Glomerular visceral epithelial cell (primary cell): ENCODE results near the gene CACNA1S.

Experiments
- DNase-seq: peaks from one replicate; pipeline ENCODE4 v3.0.0-alpha.2; 2016; ENCODE audit errors: extremely low spot score

Gene CACNA1S

DNA sequence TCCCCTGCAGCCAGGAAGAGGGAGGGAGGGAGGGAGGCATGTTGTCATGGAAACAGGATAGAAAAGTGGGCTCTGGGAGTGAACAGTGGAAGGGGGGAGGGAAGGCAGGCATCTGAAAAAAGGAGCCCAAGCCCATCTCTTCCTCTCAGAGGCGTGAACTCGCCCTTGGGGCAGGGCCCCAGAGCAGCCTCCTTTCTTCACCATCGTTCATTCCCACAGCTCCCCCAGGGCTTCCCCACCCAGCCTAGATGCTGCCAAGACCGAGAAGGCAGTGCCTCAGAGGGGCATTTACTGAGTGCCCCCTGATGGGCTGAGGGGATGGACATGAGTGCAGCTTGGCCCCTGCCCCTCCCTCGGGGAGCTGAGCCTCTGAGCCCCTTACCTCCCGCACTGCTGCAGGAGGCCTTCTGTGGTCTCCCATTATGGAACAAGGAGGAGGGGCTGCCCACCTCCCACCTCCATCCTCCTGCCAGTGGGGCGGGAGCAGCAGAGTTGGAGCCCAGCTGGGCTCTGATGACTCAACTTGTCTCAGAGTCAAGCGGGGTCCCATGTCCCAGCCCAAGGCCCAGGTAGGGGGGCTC, 49.6 kb downstream of the CACNA1S start:
- DNase-seq = no peak

DNA sequence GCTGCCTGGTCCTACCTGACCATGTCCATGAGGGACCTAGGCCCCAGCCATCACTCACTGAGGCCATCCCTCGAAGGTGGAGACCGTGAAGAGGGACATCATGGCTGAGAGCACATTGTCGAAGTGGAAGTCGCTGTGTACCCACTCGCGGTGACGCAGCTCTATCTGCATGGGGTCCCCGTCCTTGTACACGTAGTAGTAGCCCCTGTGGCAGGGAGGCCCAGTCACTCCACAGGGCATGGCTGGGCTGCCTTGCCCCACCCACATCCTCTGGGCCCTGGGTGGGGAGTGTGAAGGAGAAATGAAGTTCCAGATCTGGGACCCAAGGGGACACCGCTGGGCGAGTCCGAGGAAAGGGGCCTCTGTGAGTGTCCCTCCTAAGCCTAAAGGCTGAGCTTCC, 50.3 kb downstream of the CACNA1S start:
- no peak for DNase-seq

DNA sequence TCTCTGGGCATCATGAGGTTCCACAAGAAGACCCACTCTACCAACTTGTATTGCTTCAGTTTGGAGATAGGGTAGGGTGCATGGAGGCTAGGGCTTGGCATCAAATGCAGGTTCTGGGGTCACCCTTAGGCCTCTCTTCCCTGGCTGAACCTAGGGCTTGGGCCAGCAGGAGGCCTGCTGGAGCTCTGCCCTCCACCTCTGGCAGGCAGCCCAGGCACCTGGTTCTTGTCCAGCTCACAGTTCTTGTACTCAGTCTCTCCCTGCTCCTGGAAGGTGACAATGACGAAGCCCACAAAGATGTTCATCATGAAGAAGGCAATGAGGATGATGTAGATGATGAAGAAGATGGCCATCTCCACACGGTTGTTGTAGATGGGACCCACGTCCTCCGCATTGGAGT, 51.2 kb downstream of the CACNA1S start:
- DNase-seq = no peak

DNA sequence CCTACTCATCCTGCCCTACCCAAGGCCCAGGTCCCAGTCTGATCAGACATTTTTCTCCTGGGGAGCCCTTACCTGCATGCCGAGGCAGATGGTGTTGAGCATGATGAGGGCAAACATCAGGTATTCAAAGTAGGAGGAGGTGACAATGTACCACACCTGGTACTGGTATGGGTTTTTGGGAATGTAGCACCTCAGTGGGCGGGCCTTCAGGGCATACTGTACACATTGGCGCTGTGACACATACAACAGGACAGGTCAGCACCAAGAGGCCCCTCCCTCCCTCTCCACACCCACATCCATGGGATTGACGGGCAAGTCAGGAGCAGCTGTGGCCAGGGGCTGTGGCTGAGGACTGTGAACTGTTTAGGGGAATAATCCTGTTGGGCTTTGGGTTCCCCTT, 51.6 kb downstream of the CACNA1S start:
- DNase-seq = no peak

DNA sequence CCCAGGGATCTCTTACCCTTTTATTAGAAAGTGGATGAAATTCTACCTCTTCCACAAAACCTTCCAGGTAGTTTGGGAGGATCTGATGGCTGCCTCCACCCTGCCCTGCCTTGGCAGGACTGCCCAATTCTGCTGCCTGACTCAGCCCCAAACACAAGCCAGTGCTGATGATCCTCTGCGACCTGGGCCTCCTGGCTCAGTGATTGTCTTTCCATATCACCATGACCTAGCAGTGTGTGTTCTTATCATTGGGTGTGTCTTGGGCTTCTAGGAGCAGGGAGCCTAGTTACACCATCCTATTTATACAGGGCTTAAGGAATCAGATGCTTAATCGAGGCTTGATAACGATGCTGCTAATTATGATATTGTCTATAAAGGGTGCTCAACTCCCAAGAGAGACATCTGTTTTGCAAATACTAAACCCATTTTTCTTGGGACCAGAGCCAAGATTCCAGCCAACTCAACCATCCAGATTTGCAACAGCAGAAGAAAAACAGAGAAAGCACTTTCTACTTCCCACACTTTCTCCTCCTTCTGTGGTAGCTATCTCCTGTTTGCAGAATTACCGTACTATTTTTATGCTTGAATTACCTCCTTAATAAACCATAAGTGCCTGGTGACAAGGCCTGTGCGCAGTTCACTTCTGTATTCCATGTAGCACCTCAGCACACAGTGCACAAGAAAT, 52.2 kb downstream of the CACNA1S start:
- DNase-seq = no peak

DNA sequence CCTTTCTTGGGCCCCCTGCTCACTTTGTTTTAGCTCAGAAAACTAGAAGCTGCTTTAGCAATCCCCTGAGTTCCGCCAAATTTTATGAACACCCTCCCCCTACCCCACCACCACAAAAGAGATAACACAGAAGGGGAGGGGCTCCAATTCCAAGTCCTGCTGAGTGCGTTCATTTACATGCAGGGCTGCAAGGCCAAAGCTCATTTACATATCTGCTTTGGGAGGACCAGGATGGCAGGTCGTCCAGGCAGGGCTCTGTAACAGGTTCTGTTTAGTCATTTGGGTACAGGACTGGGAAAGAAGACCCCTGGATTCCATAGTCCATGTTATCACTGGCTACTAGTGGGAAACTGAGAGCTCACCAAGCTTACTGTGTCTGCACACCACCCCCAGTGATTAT, 52.8 kb downstream of the CACNA1S start:
- no peak for DNase-seq

GRCh38 chr1:201054091-201054543, 58.1 kb downstream of the CACNA1S start:
- DNase-seq = no peak

DNA sequence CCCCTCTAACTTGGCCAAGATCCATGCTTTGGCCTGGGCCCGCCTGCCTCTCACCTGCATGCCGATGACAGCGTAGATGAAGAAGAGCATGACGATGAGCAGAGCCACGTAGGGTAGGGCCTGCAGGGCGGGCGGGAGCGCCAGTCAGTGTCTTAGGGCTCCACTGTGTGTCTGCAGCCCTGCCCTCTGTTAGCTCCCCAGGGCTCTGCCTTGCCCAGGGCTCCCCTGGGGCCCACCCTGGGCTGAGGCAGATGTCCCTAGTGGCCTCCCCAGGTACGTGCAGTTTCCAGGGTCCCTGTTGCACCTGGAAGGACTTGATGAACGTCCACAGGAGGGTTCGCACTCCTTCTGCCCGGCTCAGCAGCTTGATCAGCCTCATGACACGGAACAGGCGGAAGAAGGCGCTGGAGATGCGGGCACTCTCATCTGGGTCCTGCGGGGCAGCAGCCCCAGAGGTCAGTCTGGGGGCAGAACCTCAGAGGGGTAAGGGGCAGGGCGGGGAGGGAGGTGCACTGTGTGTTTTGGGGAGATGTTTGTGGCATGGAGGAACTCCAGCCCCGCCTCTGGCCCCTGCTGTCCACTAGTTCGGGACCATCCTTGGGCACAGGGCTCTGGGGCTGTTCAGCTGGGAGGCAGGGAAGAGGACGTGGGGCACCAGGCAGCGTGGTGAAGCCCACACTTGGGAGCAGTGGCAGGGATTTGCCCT, 58.9 kb downstream of the CACNA1S start:
- no peak for DNase-seq

DNA sequence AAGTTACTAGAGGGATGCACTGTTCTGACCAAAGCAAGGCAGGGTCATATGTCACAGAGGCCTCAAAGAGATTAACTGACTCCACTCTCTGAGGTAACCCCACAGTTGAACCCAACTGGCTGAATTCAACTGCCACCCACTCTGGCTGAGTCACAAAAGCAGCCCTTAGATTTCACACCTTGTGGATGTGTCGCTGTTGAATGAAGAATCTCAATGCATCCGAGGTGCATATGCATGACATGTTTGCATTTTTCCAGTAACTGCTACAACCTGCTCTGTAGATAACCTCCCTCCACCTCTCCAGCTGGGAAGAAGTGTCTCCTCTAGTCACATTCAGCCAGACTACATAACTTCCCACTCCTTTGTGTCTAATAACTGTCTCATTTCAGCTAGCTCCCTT, 60.8 kb downstream of the CACNA1S start:
- DNase-seq = no peak

DNA sequence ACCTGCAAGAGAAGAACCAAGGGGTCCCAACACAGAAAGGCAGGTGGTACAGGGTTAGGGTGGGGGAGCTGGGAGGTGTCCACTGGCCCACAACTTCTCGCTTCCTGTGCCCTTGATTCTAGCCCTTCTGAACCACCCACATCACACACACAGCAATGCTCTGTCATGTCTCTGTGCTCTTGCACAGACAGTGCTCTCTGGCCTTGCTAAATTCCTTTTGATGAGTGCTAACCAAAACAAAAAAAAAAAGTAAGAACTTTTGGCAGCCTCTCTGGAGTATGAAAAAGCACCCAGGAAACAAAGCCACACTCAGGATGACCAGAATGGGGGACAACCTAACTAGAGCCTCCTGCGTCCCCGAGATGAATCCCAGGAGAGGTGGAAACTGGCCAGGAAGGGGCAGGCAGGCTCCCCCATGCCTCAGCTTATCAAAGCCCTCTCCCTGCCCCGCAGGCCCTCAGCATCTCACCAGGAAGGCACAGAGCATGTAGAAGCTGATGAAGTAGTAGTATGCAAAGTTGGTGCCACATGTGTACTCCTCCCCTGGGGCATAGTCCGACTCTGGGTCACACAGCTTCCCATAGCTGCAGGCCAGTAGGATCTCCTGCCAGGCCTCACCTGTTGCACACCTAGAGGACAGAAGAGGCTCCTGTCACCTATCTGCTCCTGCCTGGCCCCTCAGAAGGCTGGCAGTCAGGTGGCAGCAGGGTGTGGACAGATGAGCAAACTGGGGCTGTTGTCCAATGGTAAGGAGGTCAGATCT, 61.5 kb downstream of the CACNA1S start:
- no peak for DNase-seq

DNA sequence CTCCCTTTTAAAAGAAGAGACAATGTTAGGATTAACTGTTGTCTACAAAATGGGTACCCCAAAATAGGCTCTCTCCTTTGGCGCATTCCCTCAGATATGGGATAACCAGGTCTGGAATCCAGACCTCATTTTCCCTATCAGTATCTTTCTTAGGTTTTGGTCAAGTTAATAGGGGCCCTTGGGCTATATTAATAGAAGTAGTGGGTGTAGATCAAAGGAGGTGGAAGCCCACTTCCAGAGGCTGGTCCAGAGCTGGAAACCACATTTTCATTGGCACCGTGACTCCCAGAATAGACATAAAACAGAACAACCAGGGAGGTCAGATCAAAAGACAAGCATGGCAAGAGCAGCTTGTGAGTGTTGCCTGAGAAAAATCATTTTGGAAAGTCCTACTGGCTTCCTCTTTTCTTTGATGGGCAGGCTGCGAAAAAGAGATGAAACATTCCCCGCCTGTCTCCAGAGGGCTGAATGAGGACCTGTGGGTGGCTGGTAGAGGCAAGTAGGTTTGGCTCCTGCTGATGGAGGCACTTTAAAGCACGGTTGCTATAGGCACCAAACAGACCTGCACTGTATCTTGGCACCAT, 62.9 kb downstream of the CACNA1S start:
- DNase-seq = no peak

GRCh38 chr1:201048521-201048920, 63.7 kb downstream of the CACNA1S start:
- no peak for DNase-seq

DNA sequence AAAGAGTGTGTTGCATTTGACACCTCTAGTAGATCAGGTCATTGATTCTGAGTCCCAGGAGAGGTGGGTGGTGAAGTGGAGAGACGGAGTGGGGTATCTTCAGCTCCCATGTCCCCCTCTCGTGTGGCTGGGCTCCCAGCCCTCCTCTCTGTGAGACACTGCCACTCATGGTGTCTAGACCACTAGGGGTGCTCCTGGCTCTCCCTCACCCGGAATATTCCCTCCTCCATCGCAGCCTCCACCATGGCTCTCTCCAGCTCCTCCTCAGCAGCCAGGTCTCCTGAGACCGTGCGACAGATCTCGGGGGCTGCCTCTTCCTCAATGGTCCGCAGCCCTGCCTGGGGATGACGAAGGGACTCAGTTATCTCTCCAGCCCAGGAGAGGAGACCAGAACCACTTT, 68.1 kb downstream of the CACNA1S start:
- DNase-seq = no peak

DNA sequence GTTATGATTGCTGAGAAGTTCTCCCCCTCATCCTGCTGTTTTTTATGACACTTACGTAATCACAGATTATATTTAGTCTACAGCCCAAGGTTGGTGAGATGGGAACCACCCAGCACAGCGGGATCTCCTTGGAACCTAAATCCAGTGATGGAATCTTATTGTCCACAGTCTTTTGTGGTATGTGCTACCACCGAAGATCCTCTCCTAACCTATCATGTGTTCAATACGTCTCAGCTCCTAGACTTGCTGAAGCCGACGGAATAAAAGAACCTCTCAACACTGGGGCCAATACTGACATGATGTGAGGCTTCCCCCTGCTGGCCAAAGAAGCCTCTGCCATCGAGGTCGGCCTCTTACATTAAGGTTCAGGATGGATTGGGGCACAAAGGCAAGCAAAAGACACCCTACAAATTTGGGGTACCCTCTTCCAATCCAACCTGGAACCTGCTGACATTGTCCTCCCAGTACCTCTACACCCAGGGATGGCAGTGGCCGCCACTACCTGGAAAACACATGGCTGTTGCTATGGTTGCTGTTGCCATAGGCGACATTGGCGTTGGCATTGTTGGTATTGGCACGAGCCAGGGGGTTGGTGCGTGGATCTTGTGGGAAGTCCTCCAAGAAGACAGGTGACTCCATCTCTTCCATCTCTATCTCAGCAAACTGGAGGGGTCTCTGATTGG, 69.3 kb downstream of the CACNA1S start:
- DNase-seq = peak; percentile 68

DNA sequence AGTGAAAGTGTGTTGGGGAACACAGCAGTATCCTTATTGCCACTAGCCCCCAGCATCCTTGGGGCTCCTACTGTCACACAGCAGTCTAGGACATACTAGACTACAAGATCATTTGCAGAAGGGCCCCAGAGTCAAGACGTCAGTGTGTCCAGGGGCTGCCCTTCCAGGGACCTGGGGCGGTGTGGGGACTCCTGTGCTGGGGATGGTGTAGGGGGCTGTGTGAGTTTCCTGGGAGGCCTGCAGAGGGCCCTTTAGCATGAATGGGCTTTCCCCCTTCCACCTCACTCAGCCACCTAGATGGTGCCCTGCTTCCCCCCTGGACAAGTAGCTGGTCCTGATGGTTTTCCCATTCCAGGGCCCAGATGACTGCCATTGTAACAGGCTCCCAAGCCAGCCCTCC, 71.2 kb downstream of the CACNA1S start:
- no peak for DNase-seq

GRCh38 chr1:201039876-201040275, 72.3 kb downstream of the CACNA1S start:
- no peak for DNase-seq

GRCh38 chr1:201039418-201039817, 72.8 kb downstream of the CACNA1S start:
- DNase-seq = no peak

DNA sequence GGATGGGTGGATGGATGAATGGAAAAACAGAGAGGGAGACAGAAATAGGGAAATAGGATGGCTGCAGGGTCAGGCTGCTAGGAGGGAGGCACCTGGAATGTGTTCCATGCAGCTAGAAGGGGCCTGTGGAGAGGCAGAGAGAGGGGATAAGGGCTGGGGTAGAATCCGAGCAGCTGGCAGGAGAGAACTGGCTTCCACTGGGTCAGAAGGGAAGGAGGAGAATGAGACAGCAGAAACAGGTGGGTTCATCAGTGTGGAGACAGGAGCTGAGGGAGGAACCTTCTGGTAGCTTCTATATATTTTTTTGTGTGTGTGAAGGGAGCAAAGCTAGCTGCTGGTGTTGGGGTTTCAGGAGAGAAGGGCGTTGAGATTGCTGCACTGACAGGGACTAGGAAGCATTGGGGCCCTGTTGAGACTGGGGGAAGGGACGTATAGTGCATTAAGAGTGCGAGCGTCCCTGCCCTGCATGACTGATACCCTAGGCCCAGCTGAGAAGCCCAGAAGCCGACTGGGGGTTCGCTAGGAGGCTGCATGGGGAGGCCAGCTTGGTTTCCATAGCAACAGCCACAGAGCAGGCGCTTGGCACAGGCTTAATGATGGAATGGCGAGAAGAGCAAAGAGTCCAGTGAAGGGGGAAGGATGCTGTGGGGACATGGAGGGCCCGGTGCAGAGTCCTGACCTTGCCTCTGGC, 73.9 kb downstream of the CACNA1S start:
- DNase-seq = no peak

GRCh38 chr1:201036188-201036842, 75.9 kb downstream of the CACNA1S start:
- DNase-seq = no peak

- DNase-seq = no peak
These were observed 77.6 kb downstream of the CACNA1S start for GRCh38 chr1:201034671-201035070.
